HG03159 (cell line): ENCODE results near the gene ITGB5.

Experiments
- ATAC-seq: cut with Tn5 transposase; IDR thresholded peaks from one replicate; pipeline ENCODE4 v1.9.1; 2021; ENCODE audit warnings: mild to moderate bottlenecking, moderate library complexity; ENCODE audit not compliant: unreplicated experiment

ITGB5 gene

GRCh38 chr3:124862006-124862405, 25.2 kb downstream of the ITGB5 start:
- ATAC-seq: no peak

GRCh38 chr3:124861041-124861440, 26.1 kb downstream of the ITGB5 start:
- ATAC-seq: no peak

- no peak for ATAC-seq
Measured at GRCh38 chr3:124860599-124860998, 26.6 kb downstream of the ITGB5 start.

GRCh38 chr3:124859025-124859424, 28.1 kb downstream of the ITGB5 start:
- no peak for ATAC-seq

GRCh38 chr3:124858275-124858674, 28.9 kb downstream of the ITGB5 start:
- no peak for ATAC-seq

- no peak for ATAC-seq
Measured at GRCh38 chr3:124856677-124857076, 30.5 kb downstream of the ITGB5 start.

GRCh38 chr3:124854009-124854408, 33.2 kb downstream of the ITGB5 start:
- ATAC-seq: no peak

GRCh38 chr3:124853446-124853845, 33.7 kb downstream of the ITGB5 start:
- no peak for ATAC-seq

GRCh38 chr3:124851905-124852304, 35.3 kb downstream of the ITGB5 start:
- no peak for ATAC-seq

- ATAC-seq: no peak
Measured at GRCh38 chr3:124851136-124851535, 36.0 kb downstream of the ITGB5 start.

- ATAC-seq: no peak
Measured at GRCh38 chr3:124850633-124851032, 36.5 kb downstream of the ITGB5 start.

- ATAC-seq: no peak
Measured at GRCh38 chr3:124850212-124850611, 37.0 kb downstream of the ITGB5 start.

GRCh38 chr3:124848300-124848699, 38.9 kb downstream of the ITGB5 start:
- ATAC-seq: no peak

- no peak for ATAC-seq
Measured at GRCh38 chr3:124847863-124848262, 39.3 kb downstream of the ITGB5 start.

GRCh38 chr3:124847051-124847450, 40.1 kb downstream of the ITGB5 start:
- no peak for ATAC-seq

GRCh38 chr3:124846189-124846588, 41.0 kb downstream of the ITGB5 start:
- ATAC-seq: no peak

GRCh38 chr3:124845406-124845805, 41.8 kb downstream of the ITGB5 start:
- ATAC-seq: no peak

- no peak for ATAC-seq
Measured at GRCh38 chr3:124843506-124844177, 43.5 kb downstream of the ITGB5 start.

- no peak for ATAC-seq
Measured at GRCh38 chr3:124843047-124843446, 44.1 kb downstream of the ITGB5 start.

GRCh38 chr3:124841517-124841916, 45.6 kb downstream of the ITGB5 start:
- ATAC-seq: no peak

GRCh38 chr3:124840331-124840730, 46.8 kb downstream of the ITGB5 start:
- ATAC-seq: no peak

GRCh38 chr3:124839896-124840295, 47.3 kb downstream of the ITGB5 start:
- ATAC-seq: no peak

GRCh38 chr3:124838963-124839362, 48.2 kb downstream of the ITGB5 start:
- no peak for ATAC-seq
